ENCODE results near the gene SMIM5. TPM values are rescaled to one million over a fixed set of nuclear protein-coding genes. Genes with fewer than 3 reads are reported as not detected.
A peak's percentile ranks its signal among the peaks of the same experiment; 100 is the strongest.

Gene SMIM5
- total RNA-seq, 2 experiments from 2014 or later = 0.06 TPM; not detected in 1

- H3K9me3 ChIP-seq (ENCODE audit: low read length) = no peaks in the 10 kb centered on the region
- no peak overlapping the region for H3K27ac ChIP-seq (ENCODE audit: low read depth, low read length, poor library complexity, severe bottlenecking)
- ChIA-PET CTCF (ENCODE audit: unreplicated experiment) (no interaction called here), POLR2A (no interaction called here)
- H4K20me1 ChIP-seq (ENCODE audit: insufficient read depth, low read length) = no peaks in the 10 kb centered on the region
- intact Hi-C loops (cut with micrococcal nuclease; ENCODE audit: unreplicated experiment) = no loop called here
- BruUV-seq (replicated peaks) = no TSS peak
- H3K4me2 ChIP-seq (ENCODE audit: low read length) = no peak overlapping the region
- no peaks in the 10 kb centered on the region for H3K9me2 ChIP-seq (ENCODE audit: insufficient read depth, low read length)
- no peaks in the 10 kb centered on the region for H3K4me1 ChIP-seq (ENCODE audit: insufficient read depth, low read length, poor library complexity, severe bottlenecking)
- no peak overlapping the region for H3K4me3 ChIP-seq (ENCODE audit: low read depth, low read length, poor library complexity, severe bottlenecking)
- no peak for DNase-seq (ENCODE audit: low spot score)
- no peaks in the 10 kb centered on the region for H3K79me2 ChIP-seq (ENCODE audit: insufficient read depth, low read depth, low read length)
- no peak overlapping the region for H2AFZ ChIP-seq (ENCODE audit: low read length)
- H3K36me3 ChIP-seq (ENCODE audit: insufficient read depth, low read length) = no peaks in the 10 kb centered on the region
- no peak for TF ChIP-seq EZH2phosphoT487 (IDR thresholded peaks at IDR 0.05; ENCODE audit: borderline replicate concordance, low read depth, low read length)
- TF ChIP-seq, protein P1, sequence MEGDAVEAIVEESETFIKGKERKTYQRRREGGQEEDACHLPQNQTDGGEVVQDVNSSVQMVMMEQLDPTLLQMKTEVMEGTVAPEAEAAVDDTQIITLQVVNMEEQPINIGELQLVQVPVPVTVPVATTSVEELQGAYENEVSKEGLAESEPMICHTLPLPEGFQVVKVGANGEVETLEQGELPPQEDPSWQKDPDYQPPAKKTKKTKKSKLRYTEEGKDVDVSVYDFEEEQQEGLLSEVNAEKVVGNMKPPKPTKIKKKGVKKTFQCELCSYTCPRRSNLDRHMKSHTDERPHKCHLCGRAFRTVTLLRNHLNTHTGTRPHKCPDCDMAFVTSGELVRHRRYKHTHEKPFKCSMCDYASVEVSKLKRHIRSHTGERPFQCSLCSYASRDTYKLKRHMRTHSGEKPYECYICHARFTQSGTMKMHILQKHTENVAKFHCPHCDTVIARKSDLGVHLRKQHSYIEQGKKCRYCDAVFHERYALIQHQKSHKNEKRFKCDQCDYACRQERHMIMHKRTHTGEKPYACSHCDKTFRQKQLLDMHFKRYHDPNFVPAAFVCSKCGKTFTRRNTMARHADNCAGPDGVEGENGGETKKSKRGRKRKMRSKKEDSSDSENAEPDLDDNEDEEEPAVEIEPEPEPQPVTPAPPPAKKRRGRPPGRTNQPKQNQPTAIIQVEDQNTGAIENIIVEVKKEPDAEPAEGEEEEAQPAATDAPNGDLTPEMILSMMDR (conservative IDR thresholded peaks at IDR 0.05; ENCODE audit: low read length) = no peak
These were observed 36.7 kb upstream of the SMIM5 start for GRCh38 chr17:75596320-75597087.

DNA sequence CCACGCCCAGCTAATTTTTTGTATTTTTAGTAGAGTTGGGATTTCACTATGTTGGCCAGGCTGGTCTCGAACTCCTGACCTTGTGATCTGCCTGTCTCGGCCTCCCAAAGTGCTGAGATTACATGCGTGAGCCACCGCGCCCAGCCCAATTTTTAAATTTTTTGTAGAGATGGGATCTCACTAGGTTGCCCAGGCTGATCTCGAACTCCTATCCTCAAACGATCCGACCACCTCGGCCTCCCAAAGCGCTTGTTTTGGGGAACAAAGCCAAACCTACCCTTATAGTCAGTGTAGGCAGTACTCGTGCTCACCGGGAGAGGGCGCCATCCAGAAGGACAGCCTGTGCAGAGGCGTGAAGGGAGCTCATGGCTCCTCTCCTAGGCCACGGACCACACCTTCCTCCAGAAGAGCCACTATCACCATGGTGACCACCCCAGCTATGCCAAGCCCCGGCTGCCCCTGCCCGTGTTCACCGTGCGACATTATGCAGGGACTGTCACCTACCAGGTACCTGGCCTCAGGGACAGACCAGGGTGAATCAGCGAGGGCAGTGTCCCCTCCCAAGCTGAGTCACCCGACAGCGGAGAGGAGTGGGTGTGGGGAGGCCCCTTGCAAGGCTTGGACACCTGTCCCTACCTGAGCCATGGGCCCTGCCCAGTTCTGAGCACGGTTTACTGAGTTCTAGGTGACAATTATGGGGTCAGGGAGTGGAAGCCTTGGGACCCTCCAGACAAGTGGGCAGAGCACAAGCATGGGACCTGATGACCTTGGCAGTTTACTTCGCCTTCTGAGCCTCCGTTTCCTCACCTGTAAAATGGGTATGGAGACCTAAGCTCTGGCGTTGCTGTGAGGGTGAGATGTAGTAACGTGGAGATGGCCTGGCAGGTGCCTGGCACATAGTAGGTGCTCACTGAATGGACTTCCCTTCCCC is 31.9 kb upstream of the SMIM5 start:
- intact Hi-C loops (cut with micrococcal nuclease; ENCODE audit: unreplicated experiment) = loop anchor here (1.0 kb wide), 2 partner anchors 52 to 149 kb away; no protein-coding TSS in a partner anchor
- no TSS peak for BruUV-seq (replicated peaks)
- POLR2A ChIA-PET = interaction anchor here (1.5 kb wide), 1 partner anchor 57 kb away, joined by 4 read pairs; no protein-coding TSS in a partner anchor

More for the DNA sequence above, 31.9 kb upstream of the SMIM5 start:
- H3K9me2 ChIP-seq (ENCODE audit: insufficient read depth, low read length) = no peaks in the 10 kb centered on the region
- H4K20me1 ChIP-seq (ENCODE audit: insufficient read depth, low read length) = no peaks in the 10 kb centered on the region
- H3K27ac ChIP-seq (ENCODE audit: low read depth, low read length, poor library complexity, severe bottlenecking) = no peak overlapping the region
- H3K9me3 ChIP-seq (ENCODE audit: low read length) = no peaks in the 10 kb centered on the region
- TF ChIP-seq, protein P1 (conservative IDR thresholded peaks at IDR 0.05; ENCODE audit: low read length) = peak; percentile 97
- no peak for TF ChIP-seq EZH2phosphoT487 (IDR thresholded peaks at IDR 0.05; ENCODE audit: borderline replicate concordance, low read depth, low read length)
- H3K4me3 ChIP-seq (ENCODE audit: low read depth, low read length, poor library complexity, severe bottlenecking) = no peak overlapping the region
- no peak overlapping the region for H2AFZ ChIP-seq (ENCODE audit: low read length)
- no peaks in the 10 kb centered on the region for H3K79me2 ChIP-seq (ENCODE audit: insufficient read depth, low read depth, low read length)
- H3K36me3 ChIP-seq (ENCODE audit: insufficient read depth, low read length) = no peaks in the 10 kb centered on the region
- CTCF ChIA-PET (ENCODE audit: unreplicated experiment) = interaction anchor here (0.5 to 1.4 kb wide), 13 partner anchors 8 to 153 kb away, joined by 3 to 22 read pairs (median 4); partner anchors contain the start of gene SMIM5
- no peaks in the 10 kb centered on the region for H3K4me1 ChIP-seq (ENCODE audit: insufficient read depth, low read length, poor library complexity, severe bottlenecking)
- DNase-seq (ENCODE audit: low spot score) = peak; percentile 78
- no peak overlapping the region for H3K4me2 ChIP-seq (ENCODE audit: low read length)

All from OCI-LY7 (cell line).